GM23338 (cell line): Measurements from ENCODE around the gene BMX. TPM values are rescaled to one million over a fixed set of nuclear protein-coding genes. Genes with fewer than 3 reads are reported as not detected.

Source experiments
- ATAC-seq: fragments of 200-7000 bp; cut with Tn5 transposase; 3 replicates; pipeline ENCODE4 v1.9.1; 2020
- DNase-seq: peaks from one replicate; pipeline ENCODE4 v3.0.0-alpha.2; 2015; ENCODE audit warnings: low spot score
- H2AFZ ChIP-seq: fragments of 200-600 bp; sonication (generic); 2 replicates; pipeline ENCODE4 v1.8.0; 2016; ENCODE audit warnings: antibody characterized with exemption, mild to moderate bottlenecking, moderate library complexity
- H3F3A ChIP-seq: fragments of 200-600 bp; sonication (generic); replicated peaks from 2 replicates; pipeline ENCODE4 v1.8.0; 2017; ENCODE audit warnings: antibody characterized with exemption, mixed run types, low read depth
- H3K27ac ChIP-seq: fragments of 200-600 bp; sonication (generic); 2 replicates; pipeline ENCODE4 v1.6.1; 2016; ENCODE audit warnings: low read depth
- H3K27me3 ChIP-seq: fragments of 200-600 bp; sonication (generic); 2 replicates; pipeline ENCODE4 v1.8.0; 2016; ENCODE audit warnings: mild to moderate bottlenecking, mixed run types, moderate library complexity; ENCODE audit not compliant: insufficient read depth
- H3K36me3 ChIP-seq: fragments of 200-600 bp; sonication (generic); 2 replicates; pipeline ENCODE4 v1.8.0; 2016; ENCODE audit warnings: mild to moderate bottlenecking; ENCODE audit not compliant: insufficient read depth
- H3K4me1 ChIP-seq: fragments of 200-600 bp; sonication (generic); 2 replicates; pipeline ENCODE4 v1.8.0; 2016; ENCODE audit warnings: mild to moderate bottlenecking, moderate library complexity; ENCODE audit not compliant: insufficient read depth
- H3K4me2 ChIP-seq: fragments of 200-600 bp; sonication (generic); 2 replicates; pipeline ENCODE4 v1.7.1; 2017; ENCODE audit warnings: mixed run types
- H3K4me3 ChIP-seq: fragments of 200-600 bp; sonication (generic); 2 replicates; pipeline ENCODE4 v1.6.1; 2016; ENCODE audit warnings: mixed run types
- H3K79me2 ChIP-seq: fragments of 200-600 bp; sonication (generic); replicated peaks from 2 replicates; pipeline ENCODE4 v1.8.0; 2017; ENCODE audit warnings: mild to moderate bottlenecking; ENCODE audit not compliant: insufficient read depth
- H3K9me2 ChIP-seq: fragments of 200-600 bp; sonication (generic); 2 replicates; pipeline ENCODE4 v1.8.0; 2017; ENCODE audit not compliant: insufficient read depth
- H4K20me1 ChIP-seq: fragments of 200-600 bp; sonication (generic); replicated peaks from 2 replicates; pipeline ENCODE4 v1.8.0; 2017; ENCODE audit warnings: mild to moderate bottlenecking; ENCODE audit not compliant: insufficient read depth
- H3K27ac Mint-ChIP-seq: 2 replicates; pipeline ENCODE4 v1.8.0; 2020; ENCODE audit warnings: inconsistent platforms, mild to moderate bottlenecking, moderate library complexity, mixed read lengths
- H3K27me3 Mint-ChIP-seq: 3 replicates; pipeline ENCODE4 v1.8.0; 2022; ENCODE audit warnings: low read depth, mild to moderate bottlenecking, moderate library complexity, mixed read lengths, inconsistent platforms; ENCODE audit not compliant: insufficient read depth, poor library complexity
- H3K36me3 Mint-ChIP-seq: 3 replicates; pipeline ENCODE4 v1.8.0; 2021; ENCODE audit warnings: low read depth, mild to moderate bottlenecking, inconsistent platforms, moderate library complexity, mixed read lengths
- H3K4me1 Mint-ChIP-seq: 3 replicates; pipeline ENCODE4 v1.8.0; 2020; ENCODE audit warnings: mild to moderate bottlenecking, inconsistent platforms, mixed read lengths
- H3K4me3 Mint-ChIP-seq: 3 replicates; pipeline ENCODE4 v1.8.0; 2021; ENCODE audit warnings: moderate library complexity, mild to moderate bottlenecking, inconsistent platforms, mixed read lengths
- H3K9me3 Mint-ChIP-seq: 3 replicates; pipeline ENCODE4 v1.8.0; 2020; ENCODE audit warnings: moderate library complexity, mild to moderate bottlenecking, inconsistent platforms, mixed read lengths
- CREB1 ChIP-seq: fragments of 250-450 bp; sonication (Bioruptor Pico); IDR thresholded peaks from 2 replicates; pipeline ENCODE4 v1.5.0; 2020; ENCODE audit warnings: low read depth, mild to moderate bottlenecking, moderate library complexity
- EZH2 ChIP-seq: fragments of 200-600 bp; sonication (generic); IDR thresholded peaks from one replicate; pipeline ENCODE4 v1.8.0; 2017; ENCODE audit warnings: antibody characterized with exemption, mild to moderate bottlenecking, low read depth; ENCODE audit not compliant: unreplicated experiment
- JUNB ChIP-seq: IDR thresholded peaks from one replicate; pipeline ENCODE4 v1.6.1; 2016; ENCODE audit warnings: antibody characterized with exemption; ENCODE audit not compliant: unreplicated experiment
- NANOG ChIP-seq: IDR thresholded peaks from 2 replicates; pipeline ENCODE4 v1.6.1; 2016; ENCODE audit warnings: antibody characterized with exemption, borderline replicate concordance
- POLR2AphosphoS5 ChIP-seq: IDR thresholded peaks from 2 replicates; pipeline ENCODE4 v1.6.1; 2016; ENCODE audit warnings: antibody characterized with exemption, low read depth
- ZNF114 ChIP-seq: fragments of 250-450 bp; sonication (Bioruptor Pico); IDR thresholded peaks from 2 replicates; pipeline ENCODE4 v1.5.0; 2020; ENCODE audit warnings: mild to moderate bottlenecking, moderate library complexity
- ZNF331 ChIP-seq: fragments of 250-450 bp; sonication (Bioruptor Pico); IDR thresholded peaks from 2 replicates; pipeline ENCODE4 v1.5.0; 2020; ENCODE audit warnings: low read depth, mild to moderate bottlenecking, moderate library complexity
- polyA plus RNA-seq: library from polyadenylated mRNA; unstranded; fragments of >200 nt; fragmentation: Nextera tagmentation; extraction: Ambion mirVana; gene quantifications from 2 replicates; pipeline ENCODE4 v1.2.1, GENCODE V29; 2016
- total RNA-seq: library from RNA; depleted of rRNA; stranded (reverse); fragments of >200 nt; shearing (Covaris generic); gene quantifications from 2 replicates; pipeline ENCODE4 v1.2.3, GENCODE V29; 2014
- TF ChIP-seq, protein P1 (sequence below): fragments of 250-450 bp; sonication (Bioruptor Pico); IDR thresholded peaks from 2 replicates; pipeline ENCODE4 v1.5.0; 2020; ENCODE audit warnings: mild to moderate bottlenecking, moderate library complexity
- TF ChIP-seq, protein P2 (sequence below), 2 experiments: fragments of 200-600 bp in 1 of 2; sonication (generic) in 1 of 2; conservative IDR thresholded peaks; 2 replicates each; pipeline versions ENCODE4 v1.5.1 to v1.6.1; 2016 to 2017; ENCODE audit warnings: antibody characterized with exemption in 2 of 2, low read depth in 2 of 2, mild to moderate bottlenecking in 2 of 2, moderate library complexity in 1 of 2

The BMX gene
- total and polyA plus RNA-seq, 2 experiments from 2014 or later: not detected

DNA sequence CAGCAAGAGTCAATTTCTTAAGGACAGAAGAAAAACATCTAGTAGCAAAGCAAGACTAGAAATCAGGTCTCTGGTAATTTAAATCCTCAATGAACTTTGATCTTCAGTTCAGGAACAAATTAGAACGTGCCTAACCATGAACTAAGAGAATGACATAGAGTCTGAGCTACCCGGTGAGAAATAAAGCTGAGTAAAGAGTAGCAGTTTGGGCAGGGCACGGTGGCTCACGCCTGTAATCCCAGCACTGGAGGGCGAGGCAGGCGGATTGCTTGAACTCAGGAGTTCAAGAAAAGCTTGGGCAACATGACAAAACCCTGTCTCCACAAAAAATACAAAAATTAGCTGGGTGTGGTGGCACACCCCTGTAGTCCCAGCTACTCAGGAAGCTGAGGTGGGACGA is 62.4 kb downstream of the BMX start (continued):
- TF ChIP-seq, protein P1, sequence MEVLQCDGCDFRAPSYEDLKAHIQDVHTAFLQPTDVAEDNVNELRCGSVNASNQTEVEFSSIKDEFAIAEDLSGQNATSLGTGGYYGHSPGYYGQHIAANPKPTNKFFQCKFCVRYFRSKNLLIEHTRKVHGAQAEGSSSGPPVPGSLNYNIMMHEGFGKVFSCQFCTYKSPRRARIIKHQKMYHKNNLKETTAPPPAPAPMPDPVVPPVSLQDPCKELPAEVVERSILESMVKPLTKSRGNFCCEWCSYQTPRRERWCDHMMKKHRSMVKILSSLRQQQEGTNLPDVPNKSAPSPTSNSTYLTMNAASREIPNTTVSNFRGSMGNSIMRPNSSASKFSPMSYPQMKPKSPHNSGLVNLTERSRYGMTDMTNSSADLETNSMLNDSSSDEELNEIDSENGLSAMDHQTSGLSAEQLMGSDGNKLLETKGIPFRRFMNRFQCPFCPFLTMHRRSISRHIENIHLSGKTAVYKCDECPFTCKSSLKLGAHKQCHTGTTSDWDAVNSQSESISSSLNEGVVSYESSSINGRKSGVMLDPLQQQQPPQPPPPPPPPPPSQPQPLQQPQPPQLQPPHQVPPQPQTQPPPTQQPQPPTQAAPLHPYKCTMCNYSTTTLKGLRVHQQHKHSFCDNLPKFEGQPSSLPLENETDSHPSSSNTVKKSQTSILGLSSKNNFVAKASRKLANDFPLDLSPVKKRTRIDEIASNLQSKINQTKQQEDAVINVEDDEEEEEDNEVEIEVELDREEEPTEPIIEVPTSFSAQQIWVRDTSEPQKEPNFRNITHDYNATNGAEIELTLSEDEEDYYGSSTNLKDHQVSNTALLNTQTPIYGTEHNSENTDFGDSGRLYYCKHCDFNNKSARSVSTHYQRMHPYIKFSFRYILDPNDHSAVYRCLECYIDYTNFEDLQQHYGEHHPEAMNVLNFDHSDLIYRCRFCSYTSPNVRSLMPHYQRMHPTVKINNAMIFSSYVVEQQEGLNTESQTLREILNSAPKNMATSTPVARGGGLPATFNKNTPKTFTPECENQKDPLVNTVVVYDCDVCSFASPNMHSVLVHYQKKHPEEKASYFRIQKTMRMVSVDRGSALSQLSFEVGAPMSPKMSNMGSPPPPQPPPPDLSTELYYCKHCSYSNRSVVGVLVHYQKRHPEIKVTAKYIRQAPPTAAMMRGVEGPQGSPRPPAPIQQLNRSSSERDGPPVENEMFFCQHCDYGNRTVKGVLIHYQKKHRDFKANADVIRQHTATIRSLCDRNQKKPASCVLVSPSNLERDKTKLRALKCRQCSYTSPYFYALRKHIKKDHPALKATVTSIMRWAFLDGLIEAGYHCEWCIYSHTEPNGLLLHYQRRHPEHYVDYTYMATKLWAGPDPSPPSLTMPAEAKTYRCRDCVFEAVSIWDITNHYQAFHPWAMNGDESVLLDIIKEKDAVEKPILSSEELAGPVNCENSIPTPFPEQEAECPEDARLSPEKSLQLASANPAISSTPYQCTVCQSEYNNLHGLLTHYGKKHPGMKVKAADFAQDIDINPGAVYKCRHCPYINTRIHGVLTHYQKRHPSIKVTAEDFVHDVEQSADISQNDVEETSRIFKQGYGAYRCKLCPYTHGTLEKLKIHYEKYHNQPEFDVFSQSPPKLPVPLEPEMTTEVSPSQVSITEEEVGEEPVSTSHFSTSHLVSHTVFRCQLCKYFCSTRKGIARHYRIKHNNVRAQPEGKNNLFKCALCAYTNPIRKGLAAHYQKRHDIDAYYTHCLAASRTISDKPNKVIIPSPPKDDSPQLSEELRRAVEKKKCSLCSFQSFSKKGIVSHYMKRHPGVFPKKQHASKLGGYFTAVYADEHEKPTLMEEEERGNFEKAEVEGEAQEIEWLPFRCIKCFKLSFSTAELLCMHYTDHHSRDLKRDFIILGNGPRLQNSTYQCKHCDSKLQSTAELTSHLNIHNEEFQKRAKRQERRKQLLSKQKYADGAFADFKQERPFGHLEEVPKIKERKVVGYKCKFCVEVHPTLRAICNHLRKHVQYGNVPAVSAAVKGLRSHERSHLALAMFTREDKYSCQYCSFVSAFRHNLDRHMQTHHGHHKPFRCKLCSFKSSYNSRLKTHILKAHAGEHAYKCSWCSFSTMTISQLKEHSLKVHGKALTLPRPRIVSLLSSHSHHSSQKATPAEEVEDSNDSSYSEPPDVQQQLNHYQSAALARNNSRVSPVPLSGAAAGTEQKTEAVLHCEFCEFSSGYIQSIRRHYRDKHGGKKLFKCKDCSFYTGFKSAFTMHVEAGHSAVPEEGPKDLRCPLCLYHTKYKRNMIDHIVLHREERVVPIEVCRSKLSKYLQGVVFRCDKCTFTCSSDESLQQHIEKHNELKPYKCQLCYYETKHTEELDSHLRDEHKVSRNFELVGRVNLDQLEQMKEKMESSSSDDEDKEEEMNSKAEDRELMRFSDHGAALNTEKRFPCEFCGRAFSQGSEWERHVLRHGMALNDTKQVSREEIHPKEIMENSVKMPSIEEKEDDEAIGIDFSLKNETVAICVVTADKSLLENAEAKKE (CRISPR knock-in tag): no peak
- TF ChIP-seq ZNF114 (CRISPR knock-in tag) (no peak), CREB1 (no peak), POLR2AphosphoS5 (no peak), EZH2 (no peak), ZNF331 (CRISPR knock-in tag) (no peak), NANOG (no peak)

DNA sequence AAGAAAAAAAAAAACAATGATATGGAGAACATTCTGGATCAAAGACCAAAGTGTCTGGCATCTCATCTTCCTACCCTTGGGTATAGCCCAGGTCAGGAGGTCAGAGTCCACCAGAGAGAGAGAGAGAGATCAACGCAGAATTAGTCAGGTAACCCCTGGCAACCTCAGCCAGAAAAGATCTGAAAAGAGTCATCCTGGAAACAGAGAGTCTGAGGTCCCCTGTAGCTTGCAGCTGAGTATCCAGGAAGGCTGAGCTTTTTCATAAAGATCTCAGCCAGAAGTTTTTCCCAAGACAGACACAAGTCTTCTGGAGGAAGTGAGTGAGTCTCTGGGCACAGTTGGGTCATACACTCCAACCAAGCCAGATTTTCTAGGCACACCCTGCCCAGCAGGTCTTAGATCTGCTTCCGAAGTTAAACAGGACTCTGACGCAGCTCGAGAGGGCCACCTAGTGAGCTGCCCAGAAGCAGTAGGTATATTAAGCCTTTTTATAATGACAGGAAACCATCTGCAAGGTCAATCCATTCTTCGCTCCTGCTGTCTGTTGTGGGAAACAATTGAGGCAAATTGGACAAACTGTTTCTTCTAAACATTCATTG is 64.5 kb downstream of the BMX start:
- Mint-ChIP-seq H3K27ac (no peak overlapping the region), H3K36me3 (no peaks in the 10 kb centered on the region), H3K9me3 (no peaks in the 10 kb centered on the region), H3K4me1 (peaks cover 29% of the 10 kb centered on the region), H3K27me3 (peaks cover 1% of the 10 kb centered on the region), H3K4me3 (no peak overlapping the region)
- no peaks in the 10 kb centered on the region for H3F3A ChIP-seq
- no peaks in the 10 kb centered on the region for H3K79me2 ChIP-seq
- H3K36me3 ChIP-seq: no peaks in the 10 kb centered on the region
- H3K27me3 ChIP-seq: no peaks in the 10 kb centered on the region
- DNase-seq: peak; percentile 63
- H2AFZ ChIP-seq: no peak overlapping the region
- no peaks in the 10 kb centered on the region for H3K9me2 ChIP-seq
- no peaks in the 10 kb centered on the region for H4K20me1 ChIP-seq
- no peak overlapping the region for H3K4me2 ChIP-seq
- TF ChIP-seq, protein P2, sequence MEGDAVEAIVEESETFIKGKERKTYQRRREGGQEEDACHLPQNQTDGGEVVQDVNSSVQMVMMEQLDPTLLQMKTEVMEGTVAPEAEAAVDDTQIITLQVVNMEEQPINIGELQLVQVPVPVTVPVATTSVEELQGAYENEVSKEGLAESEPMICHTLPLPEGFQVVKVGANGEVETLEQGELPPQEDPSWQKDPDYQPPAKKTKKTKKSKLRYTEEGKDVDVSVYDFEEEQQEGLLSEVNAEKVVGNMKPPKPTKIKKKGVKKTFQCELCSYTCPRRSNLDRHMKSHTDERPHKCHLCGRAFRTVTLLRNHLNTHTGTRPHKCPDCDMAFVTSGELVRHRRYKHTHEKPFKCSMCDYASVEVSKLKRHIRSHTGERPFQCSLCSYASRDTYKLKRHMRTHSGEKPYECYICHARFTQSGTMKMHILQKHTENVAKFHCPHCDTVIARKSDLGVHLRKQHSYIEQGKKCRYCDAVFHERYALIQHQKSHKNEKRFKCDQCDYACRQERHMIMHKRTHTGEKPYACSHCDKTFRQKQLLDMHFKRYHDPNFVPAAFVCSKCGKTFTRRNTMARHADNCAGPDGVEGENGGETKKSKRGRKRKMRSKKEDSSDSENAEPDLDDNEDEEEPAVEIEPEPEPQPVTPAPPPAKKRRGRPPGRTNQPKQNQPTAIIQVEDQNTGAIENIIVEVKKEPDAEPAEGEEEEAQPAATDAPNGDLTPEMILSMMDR (conservative IDR thresholded peaks at IDR 0.05; ENCODE audit: low read depth in 2 of 2): peak; percentile 50 to 77
- no peak for TF ChIP-seq JUNB
- H3K27ac ChIP-seq: no peak overlapping the region
- ATAC-seq: peak; percentile 90
- 0 out of 2 replicates have a peak, but pooled peaks cover 3% of the 10 kb centered on the region for H3K4me1 ChIP-seq
- H3K4me3 ChIP-seq: no peak overlapping the region
